ENCODE measurements around the gene HM13.

Gene HM13

DNA sequence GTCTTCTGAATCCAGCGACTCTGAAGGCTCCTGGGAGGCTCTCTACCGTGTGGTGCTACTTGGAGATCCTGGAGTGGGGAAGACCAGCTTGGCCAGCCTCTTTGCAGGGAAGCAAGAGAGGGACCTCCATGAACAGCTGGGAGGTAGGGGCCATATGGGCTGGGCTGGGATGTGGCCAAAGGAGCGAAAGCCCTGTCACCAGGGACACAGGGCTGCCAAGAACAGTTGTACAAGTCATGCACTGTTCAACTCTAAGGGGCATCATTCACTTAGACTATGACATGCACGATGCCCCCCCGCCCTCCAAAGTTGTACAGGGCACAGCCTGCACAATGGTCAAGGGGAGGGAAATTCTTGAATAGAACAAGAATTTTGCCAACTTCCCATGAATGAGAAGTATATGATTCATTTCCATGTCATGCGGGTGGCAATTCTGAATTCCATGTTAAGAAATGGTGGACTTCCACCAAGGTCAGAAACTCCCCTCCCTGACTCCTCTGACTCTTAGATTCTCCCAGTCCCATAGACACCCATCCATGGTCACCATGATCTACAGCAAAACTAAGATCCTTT is 37.5 kb upstream of the HM13 start:
- H3K27me3 ChIP-seq (ENCODE audit: control insufficient read depth in 1 of 2, insufficient read depth in 2 of 2, low read length in 2 of 2) = peaks cover 10 to 19% of the 10 kb centered on the region in 2 donors
- no peaks in the 10 kb centered on the region for H3K36me3 ChIP-seq (ENCODE audit: control insufficient read depth in 2 of 2, insufficient read depth in 2 of 2, low read length in 2 of 2)
- no peak overlapping the region for H3K9ac ChIP-seq (ENCODE audit: low read length in 2 of 2)
- no peaks in the 10 kb centered on the region for H3K9me3 ChIP-seq (ENCODE audit: control insufficient read depth in 2 of 2, low read length in 2 of 2)
- H3K27ac ChIP-seq (ENCODE audit: low read length) = no peak overlapping the region
- no peak overlapping the region for H3K4me3 ChIP-seq (ENCODE audit: low read length in 2 of 2)
- H3K4me1 ChIP-seq (ENCODE audit: control insufficient read depth, insufficient read depth, low read length) = peaks cover 20% of the 10 kb centered on the region

DNA sequence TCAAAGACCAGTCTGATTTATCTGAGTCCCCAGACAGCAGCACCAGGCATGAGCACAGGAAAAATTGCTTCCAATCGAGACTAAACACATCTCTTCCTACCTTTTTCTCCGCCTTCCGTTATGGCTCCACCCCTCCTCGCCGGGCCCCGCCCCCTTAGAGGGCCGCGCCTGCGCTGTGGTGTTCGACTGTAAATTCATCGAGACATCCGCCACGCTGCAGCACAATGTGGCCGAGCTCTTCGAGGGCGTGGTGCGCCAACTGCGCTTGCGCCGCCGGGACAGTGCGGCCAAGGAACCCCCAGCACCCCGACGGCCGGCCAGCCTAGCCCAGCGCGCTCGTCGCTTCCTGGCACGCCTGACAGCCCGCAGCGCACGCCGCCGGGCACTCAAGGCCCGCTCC is 30.2 kb upstream of the HM13 start:
- Histone ChIP-seq H3K27me3 (ENCODE audit: control insufficient read depth in 1 of 2, insufficient read depth in 2 of 2, low read length in 2 of 2) (no peaks in the 10 kb centered on the region), H3K4me3 (ENCODE audit: low read length in 2 of 2) (no peak overlapping the region), H3K27ac (ENCODE audit: low read length) (no peak overlapping the region), H3K36me3 (ENCODE audit: control insufficient read depth in 2 of 2, insufficient read depth in 2 of 2, low read length in 2 of 2) (no peaks in the 10 kb centered on the region), H3K9me3 (ENCODE audit: control insufficient read depth in 2 of 2, low read length in 2 of 2) (no peaks in the 10 kb centered on the region), H3K9ac (ENCODE audit: low read length in 2 of 2) (no peak overlapping the region), H3K4me1 (ENCODE audit: control insufficient read depth, insufficient read depth, low read length) (peaks cover 14% of the 10 kb centered on the region)

DNA sequence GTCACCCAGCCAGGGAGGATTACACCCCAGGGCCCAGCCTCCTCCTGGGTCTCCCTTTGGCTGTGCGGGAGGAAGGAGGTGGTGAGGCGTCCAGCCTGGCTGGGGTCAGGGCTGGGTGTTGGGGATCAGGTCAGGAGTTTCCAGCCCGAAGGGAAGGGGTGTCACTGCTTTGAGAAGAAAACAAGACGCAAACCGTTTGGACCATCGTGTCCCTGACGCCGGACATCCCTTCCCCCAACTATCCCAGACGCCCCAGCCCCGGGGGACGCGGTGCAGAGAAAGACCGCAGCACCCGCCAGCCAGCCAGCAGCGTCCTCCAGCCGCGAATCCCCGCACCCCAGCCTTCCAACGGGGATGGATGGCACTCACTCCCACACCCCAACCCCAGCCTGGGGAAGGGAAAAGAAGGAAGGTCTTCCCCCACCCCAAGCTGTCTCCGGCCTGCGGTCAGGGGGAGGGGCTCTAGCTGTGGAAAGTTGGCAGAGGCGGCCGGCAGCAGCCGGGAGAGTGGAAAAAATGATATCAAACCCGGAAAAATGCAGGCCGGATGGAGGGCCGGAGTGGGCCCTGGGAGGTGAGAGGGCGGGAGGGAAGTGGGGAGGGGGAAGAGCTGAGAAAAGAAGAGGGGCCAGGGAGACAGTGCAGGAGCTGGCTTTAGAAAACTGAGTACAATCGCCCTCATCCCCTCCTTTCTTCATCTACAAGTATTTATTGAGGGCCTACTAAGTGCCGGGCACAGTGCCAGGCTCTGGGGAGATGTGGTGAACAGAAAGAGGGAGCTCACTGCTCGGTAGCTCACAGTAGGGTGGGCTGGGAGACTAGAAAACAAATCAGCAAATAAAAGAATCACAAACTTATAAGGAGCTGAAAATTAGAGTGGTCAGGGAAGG is 28.5 kb upstream of the HM13 start:
- Histone ChIP-seq H3K9ac (ENCODE audit: low read length in 2 of 2) (peak overlapping the region; percentile 21 to 38), H3K27ac (ENCODE audit: low read length) (peak overlapping the region; percentile 46), H3K27me3 (ENCODE audit: control insufficient read depth in 1 of 2, insufficient read depth in 2 of 2, low read length in 2 of 2) (no peaks in the 10 kb centered on the region), H3K36me3 (ENCODE audit: control insufficient read depth in 2 of 2, insufficient read depth in 2 of 2, low read length in 2 of 2) (no peaks in the 10 kb centered on the region), H3K4me1 (ENCODE audit: control insufficient read depth, insufficient read depth, low read length) (peaks cover 14% of the 10 kb centered on the region), H3K4me3 (ENCODE audit: low read length in 2 of 2) (peak overlapping the region; percentile 32 to 57), H3K9me3 (ENCODE audit: control insufficient read depth in 2 of 2, low read length in 2 of 2) (no peaks in the 10 kb centered on the region)

DNA sequence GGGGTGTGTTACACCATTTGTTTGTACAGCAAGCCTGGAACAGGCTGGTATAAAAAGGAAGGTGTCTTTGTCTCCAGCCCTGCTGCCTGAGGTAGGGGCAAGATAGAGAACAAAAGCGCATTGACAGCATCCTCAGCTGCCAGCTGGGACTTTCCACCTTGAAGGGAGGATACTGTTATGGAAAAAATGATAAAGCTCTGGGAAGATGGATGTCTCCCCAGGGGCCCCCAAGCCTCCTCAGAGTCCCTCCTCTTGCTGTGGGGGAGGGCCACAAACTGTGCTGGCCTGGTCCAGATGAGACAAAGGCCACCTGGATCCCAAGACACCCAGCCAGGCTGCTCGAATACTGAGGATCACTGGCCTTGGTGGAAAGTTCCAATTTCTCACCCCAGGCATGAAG is 26.1 kb upstream of the HM13 start:
- Histone ChIP-seq H3K4me3 (ENCODE audit: low read length in 2 of 2) (no peak overlapping the region), H3K9ac (ENCODE audit: low read length in 2 of 2) (no peak overlapping the region), H3K27ac (ENCODE audit: low read length) (no peak overlapping the region), H3K4me1 (ENCODE audit: control insufficient read depth, insufficient read depth, low read length) (peaks cover 14% of the 10 kb centered on the region), H3K36me3 (ENCODE audit: control insufficient read depth in 2 of 2, insufficient read depth in 2 of 2, low read length in 2 of 2) (no peaks in the 10 kb centered on the region), H3K27me3 (ENCODE audit: control insufficient read depth in 1 of 2, insufficient read depth in 2 of 2, low read length in 2 of 2) (no peaks in the 10 kb centered on the region), H3K9me3 (ENCODE audit: control insufficient read depth in 2 of 2, low read length in 2 of 2) (no peaks in the 10 kb centered on the region)

DNA sequence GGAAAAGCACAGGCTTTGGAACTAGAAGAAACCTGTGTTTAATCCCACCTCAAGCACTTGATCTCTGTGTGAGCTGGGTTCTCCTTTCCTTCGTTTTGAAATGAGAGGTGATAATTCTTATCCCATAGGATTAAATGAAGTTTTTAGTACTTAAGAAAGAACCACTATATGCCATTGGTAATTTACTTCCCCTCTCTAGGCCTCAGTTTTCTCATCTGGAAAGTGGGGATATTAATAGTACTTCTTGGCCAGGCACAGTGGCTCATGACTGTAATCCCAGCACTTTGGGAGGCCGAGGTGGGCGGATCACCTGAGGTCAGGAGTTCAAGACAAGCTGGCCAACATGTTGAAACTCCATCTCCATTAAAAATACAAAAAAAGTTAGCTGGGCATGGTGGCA is 25.1 kb upstream of the HM13 start:
- no peak overlapping the region for H3K4me3 ChIP-seq (ENCODE audit: low read length in 2 of 2)
- H3K4me1 ChIP-seq (ENCODE audit: control insufficient read depth, insufficient read depth, low read length) = peaks cover 14% of the 10 kb centered on the region
- no peaks in the 10 kb centered on the region for H3K9me3 ChIP-seq (ENCODE audit: control insufficient read depth in 2 of 2, low read length in 2 of 2)
- H3K27ac ChIP-seq (ENCODE audit: low read length) = no peak overlapping the region
- no peaks in the 10 kb centered on the region for H3K27me3 ChIP-seq (ENCODE audit: control insufficient read depth in 1 of 2, insufficient read depth in 2 of 2, low read length in 2 of 2)
- no peaks in the 10 kb centered on the region for H3K36me3 ChIP-seq (ENCODE audit: control insufficient read depth in 2 of 2, insufficient read depth in 2 of 2, low read length in 2 of 2)
- no peak overlapping the region for H3K9ac ChIP-seq (ENCODE audit: low read length in 2 of 2)

DNA sequence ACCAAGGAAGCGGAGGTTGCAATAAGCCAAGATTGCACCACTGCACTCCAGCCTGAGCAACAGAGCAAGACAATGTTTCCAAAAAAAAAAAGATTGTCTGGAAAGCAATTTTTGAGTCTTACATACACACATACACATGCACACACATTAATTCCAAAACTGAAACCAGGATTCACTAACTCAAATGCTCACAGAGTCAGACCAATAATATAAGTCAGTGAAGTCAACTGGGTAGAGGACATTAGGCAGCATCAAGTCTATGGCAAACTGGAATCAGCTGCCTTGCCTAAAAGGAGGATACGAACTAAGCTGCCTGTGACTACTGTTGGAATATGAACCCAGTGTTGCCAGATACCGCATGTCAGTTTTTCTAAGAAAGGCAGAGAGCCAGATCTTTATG is 23.5 kb upstream of the HM13 start:
- H3K9ac ChIP-seq (ENCODE audit: low read length in 2 of 2) = no peak overlapping the region
- H3K27me3 ChIP-seq (ENCODE audit: control insufficient read depth in 1 of 2, insufficient read depth in 2 of 2, low read length in 2 of 2) = no peaks in the 10 kb centered on the region
- peaks cover 8% of the 10 kb centered on the region for H3K4me1 ChIP-seq (ENCODE audit: control insufficient read depth, insufficient read depth, low read length)
- no peaks in the 10 kb centered on the region for H3K9me3 ChIP-seq (ENCODE audit: control insufficient read depth in 2 of 2, low read length in 2 of 2)
- H3K27ac ChIP-seq (ENCODE audit: low read length) = no peak overlapping the region
- no peaks in the 10 kb centered on the region for H3K36me3 ChIP-seq (ENCODE audit: control insufficient read depth in 2 of 2, insufficient read depth in 2 of 2, low read length in 2 of 2)
- no peak overlapping the region for H3K4me3 ChIP-seq (ENCODE audit: low read length in 2 of 2)

DNA sequence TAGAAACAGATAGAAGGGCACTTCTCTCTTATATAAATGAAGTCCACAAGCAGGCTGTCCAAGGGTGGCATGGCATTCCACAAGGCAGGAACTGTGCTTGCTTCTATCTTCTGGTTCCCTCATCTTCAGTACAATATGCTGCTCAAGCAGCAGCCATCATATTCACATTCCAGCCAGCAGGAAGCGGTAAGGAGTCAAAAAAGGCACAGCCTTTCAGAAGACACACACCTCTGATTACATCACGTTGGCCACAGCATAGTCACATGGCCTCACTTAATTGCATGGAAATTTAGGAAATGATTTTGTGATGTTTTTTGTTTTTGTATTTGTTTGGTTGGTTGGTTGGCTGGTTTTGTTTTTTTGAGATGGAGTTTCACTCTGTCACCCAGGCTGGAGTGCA is 20.1 kb upstream of the HM13 start:
- Histone ChIP-seq H3K9ac (ENCODE audit: low read length in 2 of 2) (no peak overlapping the region), H3K27me3 (ENCODE audit: control insufficient read depth in 1 of 2, insufficient read depth in 2 of 2, low read length in 2 of 2) (no peaks in the 10 kb centered on the region), H3K9me3 (ENCODE audit: control insufficient read depth in 2 of 2, low read length in 2 of 2) (no peaks in the 10 kb centered on the region)

DNA sequence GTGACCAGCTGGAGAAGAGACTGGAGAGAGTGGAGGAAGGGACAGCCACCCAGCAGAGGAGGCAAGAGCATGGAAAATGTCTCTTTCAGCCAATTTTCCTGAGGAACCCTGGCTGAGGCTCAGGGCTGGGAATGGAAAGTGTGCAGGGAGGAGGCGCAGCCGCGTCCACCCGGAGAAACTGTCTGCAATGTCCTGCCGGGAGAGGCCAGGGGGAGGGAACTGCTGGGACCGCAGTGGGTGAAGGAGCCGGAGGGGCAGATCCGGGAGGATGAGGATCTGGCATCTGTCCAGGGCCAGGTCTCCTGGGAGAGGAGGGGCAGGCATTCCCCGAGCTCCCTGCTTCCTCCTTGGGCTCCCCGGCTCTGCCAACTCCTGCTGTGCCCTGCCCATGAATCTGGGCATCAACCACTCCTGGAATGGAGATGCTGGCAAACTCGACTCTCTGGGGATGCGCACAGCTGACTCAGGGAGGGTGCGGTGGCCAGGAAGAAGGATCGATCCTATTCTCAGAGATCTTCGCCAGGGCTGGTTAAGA is 17.4 kb upstream of the HM13 start:
- H3K4me1 ChIP-seq (ENCODE audit: control insufficient read depth, insufficient read depth, low read length) = peaks cover 16% of the 10 kb centered on the region
- H3K27me3 ChIP-seq (ENCODE audit: control insufficient read depth in 1 of 2, insufficient read depth in 2 of 2, low read length in 2 of 2) = no peaks in the 10 kb centered on the region
- peak overlapping the region; percentile 16 to 60 for H3K4me3 ChIP-seq (ENCODE audit: low read length in 2 of 2)
- peak overlapping the region; percentile 66 for H3K27ac ChIP-seq (ENCODE audit: low read length)
- peak overlapping the region in 1 of 2 donors; percentile 47 for H3K9ac ChIP-seq (ENCODE audit: low read length in 2 of 2)
- H3K9me3 ChIP-seq (ENCODE audit: control insufficient read depth in 2 of 2, low read length in 2 of 2) = no peaks in the 10 kb centered on the region
- no peaks in the 10 kb centered on the region for H3K36me3 ChIP-seq (ENCODE audit: control insufficient read depth in 2 of 2, insufficient read depth in 2 of 2, low read length in 2 of 2)

More for the DNA sequence above, 20.1 kb upstream of the HM13 start:
- Histone ChIP-seq H3K4me1 (ENCODE audit: control insufficient read depth, insufficient read depth, low read length) (peaks cover 16% of the 10 kb centered on the region), H3K36me3 (ENCODE audit: control insufficient read depth in 2 of 2, insufficient read depth in 2 of 2, low read length in 2 of 2) (no peaks in the 10 kb centered on the region), H3K4me3 (ENCODE audit: low read length in 2 of 2) (no peak overlapping the region), H3K27ac (ENCODE audit: low read length) (no peak overlapping the region)

DNA sequence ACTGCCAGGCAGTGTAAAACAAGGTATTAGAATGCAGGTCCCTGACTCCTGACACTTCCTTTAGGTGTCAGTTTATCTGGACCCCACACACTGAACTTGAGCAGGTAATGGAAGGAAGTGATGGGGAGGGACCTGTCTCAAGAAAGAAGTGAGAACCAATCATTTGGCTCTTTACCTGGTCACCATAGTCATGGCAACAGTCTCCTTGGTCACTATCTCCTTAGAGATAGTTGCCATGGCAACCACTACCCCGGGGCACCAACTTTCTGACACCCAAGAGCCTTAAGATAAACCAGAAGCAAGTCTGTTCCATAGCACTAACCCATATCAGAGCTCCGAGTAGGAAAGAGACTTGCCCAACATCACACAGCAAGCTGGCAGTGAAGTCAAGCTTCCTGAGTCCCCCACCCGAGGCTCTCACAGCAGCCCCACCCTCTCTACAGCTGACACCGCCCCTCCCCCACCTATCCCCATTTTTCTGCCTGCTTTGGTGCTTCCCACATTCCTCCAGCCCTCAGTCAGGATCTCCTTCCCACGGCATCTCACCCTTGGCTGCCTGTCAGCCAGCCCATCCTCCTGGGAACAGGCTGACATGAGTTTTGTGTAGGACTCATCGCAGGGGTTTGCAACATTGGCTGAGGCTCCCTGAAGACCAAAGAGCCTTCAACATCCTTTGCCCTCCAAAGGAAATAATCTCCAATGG is 16.3 kb upstream of the HM13 start:
- Histone ChIP-seq H3K27ac (ENCODE audit: low read length) (no peak overlapping the region), H3K9ac (ENCODE audit: low read length in 2 of 2) (no peak overlapping the region)

DNA sequence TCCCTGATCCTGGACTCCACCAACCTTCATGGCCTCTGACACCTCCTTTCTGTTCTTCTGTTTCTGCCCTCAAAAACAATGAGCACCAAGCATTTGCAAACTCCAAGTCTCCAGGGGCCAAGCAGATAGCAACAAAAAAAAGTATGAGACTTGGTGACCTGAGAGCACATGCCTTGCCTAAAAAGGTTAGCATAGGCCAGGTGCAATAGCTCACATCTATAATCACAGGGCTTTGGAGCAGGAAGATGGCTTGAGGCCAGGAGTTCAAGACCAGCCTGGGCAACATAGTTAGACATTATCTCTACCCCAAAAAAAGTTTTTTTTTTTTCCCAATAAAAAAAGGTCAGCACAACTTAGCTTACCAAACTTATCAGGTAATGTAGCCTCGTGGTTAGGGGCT is 13.7 kb upstream of the HM13 start:
- Histone ChIP-seq H3K36me3 (ENCODE audit: control insufficient read depth in 2 of 2, insufficient read depth in 2 of 2, low read length in 2 of 2) (no peaks in the 10 kb centered on the region), H3K27ac (ENCODE audit: low read length) (no peak overlapping the region), H3K27me3 (ENCODE audit: control insufficient read depth in 1 of 2, insufficient read depth in 2 of 2, low read length in 2 of 2) (peaks cover 0 to 2% of the 10 kb centered on the region in 2 donors), H3K9me3 (ENCODE audit: control insufficient read depth in 2 of 2, low read length in 2 of 2) (no peaks in the 10 kb centered on the region), H3K4me3 (ENCODE audit: low read length in 2 of 2) (no peak overlapping the region), H3K9ac (ENCODE audit: low read length in 2 of 2) (no peak overlapping the region), H3K4me1 (ENCODE audit: control insufficient read depth, insufficient read depth, low read length) (peaks cover 16% of the 10 kb centered on the region)

More for the DNA sequence above, 16.3 kb upstream of the HM13 start:
- no peaks in the 10 kb centered on the region for H3K36me3 ChIP-seq (ENCODE audit: control insufficient read depth in 2 of 2, insufficient read depth in 2 of 2, low read length in 2 of 2)
- no peak overlapping the region for H3K4me3 ChIP-seq (ENCODE audit: low read length in 2 of 2)
- H3K27me3 ChIP-seq (ENCODE audit: control insufficient read depth in 1 of 2, insufficient read depth in 2 of 2, low read length in 2 of 2) = no peaks in the 10 kb centered on the region
- H3K4me1 ChIP-seq (ENCODE audit: control insufficient read depth, insufficient read depth, low read length) = peaks cover 16% of the 10 kb centered on the region
- H3K9me3 ChIP-seq (ENCODE audit: control insufficient read depth in 2 of 2, low read length in 2 of 2) = no peaks in the 10 kb centered on the region

Data from stomach smooth muscle (tissue), 2 donors.